GM21717 (cell line): ENCODE measurements around the gene MFRP.

Experiments used
- ATAC-seq: cut with Tn5 transposase; IDR thresholded peaks from one replicate; pipeline ENCODE4 v1.9.1; 2021; ENCODE audit warnings: mild to moderate bottlenecking, moderate library complexity; ENCODE audit not compliant: unreplicated experiment

Gene MFRP

GRCh38 chr11:119359365-119360214, 13.1 kb upstream of the MFRP start:
- no peak for ATAC-seq

GRCh38 chr11:119357074-119357473, 10.6 kb upstream of the MFRP start:
- ATAC-seq, result no peak

GRCh38 chr11:119356349-119357031, 10.0 kb upstream of the MFRP start:
- peak; percentile 58 for ATAC-seq

- ATAC-seq, result no peak
Measured at GRCh38 chr11:119355091-119355843, 8.8 kb upstream of the MFRP start.

- ATAC-seq, result no peak
Measured at GRCh38 chr11:119352857-119353260, 6.4 kb upstream of the MFRP start.

GRCh38 chr11:119351232-119351631, 4.7 kb upstream of the MFRP start:
- no peak for ATAC-seq

GRCh38 chr11:119350302-119350701, 3.8 kb upstream of the MFRP start:
- no peak for ATAC-seq

GRCh38 chr11:119347940-119348605, 1.6 kb upstream of the MFRP start:
- no peak for ATAC-seq

GRCh38 chr11:119347242-119347641, 737 bp upstream of the MFRP start:
- ATAC-seq, result no peak

GRCh38 chr11:119345685-119346084, 820 bp downstream of the MFRP start:
- ATAC-seq, result no peak

GRCh38 chr11:119344291-119345010, 2.1 kb downstream of the MFRP start:
- no peak for ATAC-seq

- no peak for ATAC-seq
Measured at GRCh38 chr11:119343726-119344125, 2.8 kb downstream of the MFRP start.

GRCh38 chr11:119342362-119343130, 4.0 kb downstream of the MFRP start:
- ATAC-seq, result no peak

GRCh38 chr11:119342023-119342300, 4.5 kb downstream of the MFRP start:
- ATAC-seq, result no peak

- ATAC-seq, result no peak
Measured at GRCh38 chr11:119341222-119342022, 5.1 kb downstream of the MFRP start.

GRCh38 chr11:119340335-119341221, 5.9 kb downstream of the MFRP start, which contains the start of gene C1QTNF5:
TSS of gene C1QTNF5 (minus strand) at chr11:119340883. CDS start at chr11:119340397, 486 bp downstream.
- no peak for ATAC-seq

- no peak for ATAC-seq
Measured at GRCh38 chr11:119339589-119340334, 6.7 kb downstream of the MFRP start.
